Panc1 (cell line): ENCODE measurements around the gene RNF224. TPM values are rescaled to one million over a fixed set of nuclear protein-coding genes. Genes with fewer than 3 reads are reported as not detected.

Source experiments
- ATAC-seq: fragments of 200-7000 bp; cut with Tn5 transposase; 2 replicates; pipeline ENCODE4 v1.9.1; 2020; ENCODE audit warnings: mild to moderate bottlenecking, moderate library complexity
- BruUV-seq: library from RNA; stranded (reverse); fragments of 400-500 nt; replicated peaks from 2 replicates; lab custom pipeline; 2021; lab: Mats Ljungman, UMichigan
- CTCF ChIA-PET: fragments of 300-600 bp; sonication (Branson Sonifier 250); formaldehyde crosslinking; loops from one replicate; lab custom pipeline; 2022; ENCODE audit warnings: antibody characterized with exemption; lab: Charles Lee
- POLR2A ChIA-PET: fragments of 300-600 bp; sonication (Branson Sonifier 250); formaldehyde crosslinking; loops from one replicate; lab custom pipeline; 2022; ENCODE audit warnings: antibody characterized with exemption; lab: Charles Lee
- DNase-seq: peaks from one replicate; pipeline ENCODE4 v3.0.0-alpha.2; 2010; ENCODE audit warnings: low read depth, low spot score
- H3K27ac ChIP-seq: 2 replicates; pipeline ENCODE4 v1.5.1; 2011; ENCODE audit warnings: mild to moderate bottlenecking, low read length, inconsistent platforms
- H3K27me3 ChIP-seq: fragments of 200-500 bp; sonication (Bioruptor generic); 2 replicates; pipeline ENCODE4 v1.6.0; 2014; ENCODE audit warnings: low read length, inconsistent platforms; ENCODE audit not compliant: control insufficient read depth, insufficient read depth
- H3K36me3 ChIP-seq: fragments of 200-500 bp; sonication (Bioruptor generic); 2 replicates; pipeline ENCODE4 v1.5.1; 2014; ENCODE audit warnings: inconsistent platforms, mild to moderate bottlenecking, low read length, moderate library complexity; ENCODE audit not compliant: control insufficient read depth, insufficient read depth
- H3K4me1 ChIP-seq: 2 replicates; pipeline ENCODE4 v1.5.1; 2011; ENCODE audit warnings: inconsistent platforms, mild to moderate bottlenecking, low read length, moderate library complexity; ENCODE audit not compliant: control insufficient read depth, insufficient read depth
- H3K4me3 ChIP-seq, 2 experiments: 2 replicates each; pipeline ENCODE4 v1.5.1; 2011 to 2012; ENCODE audit warnings: low read depth in 2 of 2, low read length in 2 of 2, mild to moderate bottlenecking in 2 of 2, inconsistent platforms in 1 of 2, moderate library complexity in 1 of 2
- H3K9me3 ChIP-seq: fragments of 200-500 bp; sonication (Bioruptor generic); 2 replicates; pipeline ENCODE4 v1.5.1; 2014; ENCODE audit warnings: low read depth, mild to moderate bottlenecking, inconsistent platforms, low read length, moderate library complexity; ENCODE audit not compliant: control insufficient read depth, insufficient read depth
- CTCF ChIP-seq: fragments of 450-650 bp; IDR thresholded peaks from 2 replicates; pipeline ENCODE4 v1.5.1; 2017; ENCODE audit warnings: mild to moderate bottlenecking
- POLR2AphosphoS5 ChIP-seq: IDR thresholded peaks from 2 replicates; pipeline ENCODE4 v1.6.1; 2012; ENCODE audit warnings: mild to moderate bottlenecking, low read depth, low read length, moderate library complexity
- REST ChIP-seq, 2 experiments: IDR thresholded peaks; 2 replicates each; pipeline ENCODE4 v1.6.1; 2011 to 2012; ENCODE audit warnings: low read depth in 2 of 2, control low read depth in 1 of 2, low read length in 1 of 2, mild to moderate bottlenecking in 1 of 2, moderate library complexity in 1 of 2; ENCODE audit not compliant: insufficient read depth in 1 of 2
- SIN3A ChIP-seq: IDR thresholded peaks from 2 replicates; pipeline ENCODE4 v1.6.1; 2012; ENCODE audit warnings: low read depth, mild to moderate bottlenecking, low read length, moderate library complexity, borderline replicate concordance; ENCODE audit not compliant: insufficient read depth
- TCF7L2 ChIP-seq: IDR thresholded peaks from 2 replicates; pipeline ENCODE4 v1.6.1; 2011; ENCODE audit warnings: mild to moderate bottlenecking, low read depth, low read length, inconsistent platforms
- in situ Hi-C: cut with HindIII; loops from 2 replicates; pipeline ENCODE4 v1.10.0; 2016; ENCODE audit warnings: low sequenced_read_pairs, low pct_unique_long_range_greater_than_20kb
- intact Hi-C: fragments of 100-400 bp; cut with micrococcal nuclease; formaldehyde crosslinking; loops from one replicate; pipeline ENCODE4 v1.10.0; 2022; ENCODE audit not compliant: unreplicated experiment
- total RNA-seq: library from RNA; stranded (reverse); gene quantifications from one replicate; pipeline ENCODE4 v1.2.1, GENCODE V29; 2021; ENCODE audit not compliant: unreplicated experiment

The RNF224 gene
- total RNA-seq, 1 experiment from 2014 or later, result 0.15 TPM

GRCh38 chr9:137228506-137228967 is 1.2 kb downstream of the RNF224 start:
- no peak for ATAC-seq
- H3K4me1 ChIP-seq, result peaks cover 7% of the 10 kb centered on the region
- CTCF ChIA-PET, result interaction anchor here (1.6 to 1.7 kb wide), 2 partner anchors 15 to 52 kb away, joined by 4 to 6 read pairs; no protein-coding TSS in a partner anchor
- in situ Hi-C loops (no loop called here), intact Hi-C loops (loop anchor here (5.0 kb wide), 1 partner anchor 111 kb away; no protein-coding TSS in a partner anchor)
- no peaks in the 10 kb centered on the region for H3K9me3 ChIP-seq
- POLR2A ChIA-PET, result no interaction called here
- no peak overlapping the region for H3K4me3 ChIP-seq
- TF ChIP-seq REST (IDR thresholded peaks at IDR 0.05; ENCODE audit: insufficient read depth in 1 of 2, low read depth in 2 of 2, low read length in 1 of 2) (no peak), SIN3A (no peak), TCF7L2 (no peak), CTCF (no peak), POLR2AphosphoS5 (no peak)
- DNase-seq, result no peak
- H3K27ac ChIP-seq, result no peak overlapping the region
- no TSS peak for BruUV-seq
- H3K36me3 ChIP-seq, result peaks cover 2% of the 10 kb centered on the region; the same call in 1 of the 2 replicates
- H3K27me3 ChIP-seq, result no peaks in the 10 kb centered on the region

- Histone ChIP-seq H3K36me3 (no peaks in the 10 kb centered on the region), H3K4me1 (peaks cover 7% of the 10 kb centered on the region), H3K9me3 (no peaks in the 10 kb centered on the region), H3K4me3 (no peak overlapping the region), H3K27ac (no peak overlapping the region), H3K27me3 (no peaks in the 10 kb centered on the region)
- intact Hi-C loops (loop anchor here (5.0 kb wide), 1 partner anchor 112 kb away; no protein-coding TSS in a partner anchor), in situ Hi-C loops (no loop called here)
- TF ChIP-seq POLR2AphosphoS5 (no peak), TCF7L2 (no peak), REST (IDR thresholded peaks at IDR 0.05; ENCODE audit: insufficient read depth in 1 of 2, low read depth in 2 of 2, low read length in 1 of 2) (no peak), SIN3A (no peak), CTCF (no peak)
- BruUV-seq, result no TSS peak
- ChIA-PET POLR2A (interaction anchor here (0.6 to 0.7 kb wide), 2 partner anchors 33 to 191 kb away, joined by 3 to 16 read pairs; no protein-coding TSS in a partner anchor), CTCF (interaction anchor here (0.7 kb wide), 1 partner anchor 15 kb away, joined by 3 read pairs; no protein-coding TSS in a partner anchor)
- DNase-seq, result no peak
- no peak for ATAC-seq
Measured at GRCh38 chr9:137228968-137229896, 1.9 kb downstream of the RNF224 start.
